ENCODE data around the gene ADD2.

The ADD2 gene

GRCh38 chr2:70683455-70683854 lies 84.5 kb downstream of the ADD2 start:
- H3K4me3 ChIP-seq = no peak overlapping the region
- H3K27ac ChIP-seq = no peak overlapping the region

GRCh38 chr2:70680735-70681134 lies 87.3 kb downstream of the ADD2 start:
- no peak overlapping the region for H3K4me3 ChIP-seq
- H3K27ac ChIP-seq = no peak overlapping the region

- H3K27ac ChIP-seq = no peak overlapping the region
Observed at GRCh38 chr2:70679259-70679658, 88.7 kb downstream of the ADD2 start.

GRCh38 chr2:70678576-70679143 lies 89.3 kb downstream of the ADD2 start:
- H3K27ac ChIP-seq = no peak overlapping the region

More at GRCh38 chr2:70679259-70679658, 88.7 kb downstream of the ADD2 start:
- H3K4me3 ChIP-seq = no peak overlapping the region

GRCh38 chr2:70676301-70677035 lies 91.5 kb downstream of the ADD2 start:
- H3K4me3 ChIP-seq = no peak overlapping the region
- H3K27ac ChIP-seq = no peak overlapping the region

More at GRCh38 chr2:70678576-70679143, 89.3 kb downstream of the ADD2 start:
- H3K4me3 ChIP-seq = no peak overlapping the region

- H3K27ac ChIP-seq = no peak overlapping the region
Observed at GRCh38 chr2:70675862-70676261, 92.1 kb downstream of the ADD2 start.

GRCh38 chr2:70674636-70675430 lies 93.2 kb downstream of the ADD2 start:
- Histone ChIP-seq H3K27ac (no peak overlapping the region), H3K4me3 (no peak overlapping the region)

More at GRCh38 chr2:70675862-70676261, 92.1 kb downstream of the ADD2 start:
- no peak overlapping the region for H3K4me3 ChIP-seq

GRCh38 chr2:70673041-70673647 lies 94.9 kb downstream of the ADD2 start:
- no peak overlapping the region for H3K27ac ChIP-seq

GRCh38 chr2:70671092-70671675 lies 96.8 kb downstream of the ADD2 start:
- Histone ChIP-seq H3K4me3 (no peak overlapping the region), H3K27ac (no peak overlapping the region)

More at GRCh38 chr2:70673041-70673647, 94.9 kb downstream of the ADD2 start:
- H3K4me3 ChIP-seq = no peak overlapping the region

GRCh38 chr2:70670626-70671025 lies 97.4 kb downstream of the ADD2 start:
- no peak overlapping the region for H3K4me3 ChIP-seq

GRCh38 chr2:70670202-70670601 lies 97.8 kb downstream of the ADD2 start:
- no peak overlapping the region for H3K27ac ChIP-seq
- H3K4me3 ChIP-seq = no peak overlapping the region

More at GRCh38 chr2:70670626-70671025, 97.4 kb downstream of the ADD2 start:
- no peak overlapping the region for H3K27ac ChIP-seq

GRCh38 chr2:70668911-70669310 lies 99.1 kb downstream of the ADD2 start:
- Histone ChIP-seq H3K27ac (no peak overlapping the region), H3K4me3 (no peak overlapping the region)

- H3K27ac ChIP-seq = no peak overlapping the region
Observed at GRCh38 chr2:70668432-70668831, 99.6 kb downstream of the ADD2 start.

GRCh38 chr2:70664525-70664924 lies 103.5 kb downstream of the ADD2 start:
- H3K27ac ChIP-seq = no peak overlapping the region
- no peak overlapping the region for H3K4me3 ChIP-seq

More at GRCh38 chr2:70668432-70668831, 99.6 kb downstream of the ADD2 start:
- H3K4me3 ChIP-seq = no peak overlapping the region

GRCh38 chr2:70663411-70663810 lies 104.6 kb downstream of the ADD2 start:
- H3K4me3 ChIP-seq = no peak overlapping the region

GRCh38 chr2:70659551-70659950 lies 108.4 kb downstream of the ADD2 start:
- H3K27ac ChIP-seq = no peak overlapping the region

More at GRCh38 chr2:70663411-70663810, 104.6 kb downstream of the ADD2 start:
- H3K27ac ChIP-seq = no peak overlapping the region

GRCh38 chr2:70658476-70658875 lies 109.5 kb downstream of the ADD2 start:
- no peak overlapping the region for H3K27ac ChIP-seq
- no peak overlapping the region for H3K4me3 ChIP-seq

More at GRCh38 chr2:70659551-70659950, 108.4 kb downstream of the ADD2 start:
- H3K4me3 ChIP-seq = no peak overlapping the region

- H3K4me3 ChIP-seq = no peak overlapping the region
- no peak overlapping the region for H3K27ac ChIP-seq
Observed at GRCh38 chr2:70657246-70657645, 110.8 kb downstream of the ADD2 start.

GRCh38 chr2:70656421-70657010 lies 111.5 kb downstream of the ADD2 start:
- no peak overlapping the region for H3K27ac ChIP-seq
- no peak overlapping the region for H3K4me3 ChIP-seq

All from skin epidermis (tissue), 12 donors.